Measurements from ENCODE around the gene PSMB3.
"Not testable (repeated sequence)": the region's sequence is repeated elsewhere in the genome, so short reads cannot be mapped to it uniquely, and the experiment has no call there.

PSMB3 gene

GRCh38 chr17:38716368-38717005 is 36.1 kb upstream of the PSMB3 start:
- no peak for DNase-seq

- DNase-seq: no peak
Measured at GRCh38 chr17:38717139-38717745, 35.3 kb upstream of the PSMB3 start.

- DNase-seq: no peak
Measured at GRCh38 chr17:38719289-38719942, 33.1 kb upstream of the PSMB3 start.

GRCh38 chr17:38719943-38720641 is 32.4 kb upstream of the PSMB3 start:
- DNase-seq: no peak

GRCh38 chr17:38720941-38721340 is 31.6 kb upstream of the PSMB3 start:
- no peak for DNase-seq

- DNase-seq: no peak
Measured at GRCh38 chr17:38721802-38722201, 30.7 kb upstream of the PSMB3 start.

GRCh38 chr17:38724337-38724988 is 28.1 kb upstream of the PSMB3 start:
- DNase-seq: no peak

- DNase-seq: no peak
Measured at GRCh38 chr17:38725066-38725465, 27.5 kb upstream of the PSMB3 start.

GRCh38 chr17:38726145-38726544 is 26.4 kb upstream of the PSMB3 start:
- DNase-seq: not testable (repeated sequence)

- DNase-seq: peak; percentile 90
Measured at GRCh38 chr17:38727736-38728135, 24.8 kb upstream of the PSMB3 start.

- peak; percentile 85 for DNase-seq
Measured at GRCh38 chr17:38728290-38728831, 24.2 kb upstream of the PSMB3 start.

- DNase-seq: no peak
Measured at GRCh38 chr17:38729368-38729885, 23.1 kb upstream of the PSMB3 start.

GRCh38 chr17:38729886-38730525 is 22.5 kb upstream of the PSMB3 start, which contains the start of gene CISD3:
TSS of gene CISD3 (plus strand) at chr17:38730341. CDS start at chr17:38730359, 18 bp downstream.
- peak; percentile 93 for DNase-seq

- DNase-seq: no peak
Measured at GRCh38 chr17:38730526-38731379, 21.8 kb upstream of the PSMB3 start.

GRCh38 chr17:38731526-38732294 is 20.8 kb upstream of the PSMB3 start:
- no peak for DNase-seq

GRCh38 chr17:38732376-38733281 is 19.9 kb upstream of the PSMB3 start:
- no peak for DNase-seq

- no peak for DNase-seq
Measured at GRCh38 chr17:38733282-38733981, 19.1 kb upstream of the PSMB3 start.

Measured in activated CD4-positive, alpha-beta T cell treated with anti-CD3 and anti-CD28 coated beads, Interleukin-10, Interleukin-2, amounts not matched to agents 100 ng/mL and 50 ng/mL, durations not matched to agents 16 hours and 8 hours (primary cell).